Mesenchymal stem cell (in vitro differentiated cells and primary cell): ENCODE results near the gene CLCN5.
A peak's percentile ranks its signal among the peaks of the same experiment; 100 is the strongest.

Experiments
- DNase-seq: peaks from one replicate; pipeline ENCODE4 v3.0.0-alpha.2; 2013
- H2AFZ ChIP-seq: one replicate; pipeline ENCODE4 v1.6.1; 2013; ENCODE audit warnings: low read depth, mild to moderate bottlenecking, control low read depth, inconsistent platforms, low read length, moderate library complexity
- H2AK5ac ChIP-seq: 2 replicates; pipeline ENCODE4 v1.6.1; 2013; ENCODE audit warnings: low read length, moderate library complexity, mild to moderate bottlenecking, inconsistent platforms; ENCODE audit not compliant: severe bottlenecking
- H2BK120ac ChIP-seq: one replicate; pipeline ENCODE4 v1.6.1; 2013; ENCODE audit warnings: low read depth, mild to moderate bottlenecking, inconsistent platforms, low read length, moderate library complexity
- H2BK12ac ChIP-seq, 2 experiments: one replicate each; pipeline ENCODE4 v1.6.1; 2013; ENCODE audit warnings: inconsistent platforms in 2 of 2, low read length in 2 of 2, mild to moderate bottlenecking in 2 of 2, moderate library complexity in 2 of 2, control low read depth in 1 of 2
- H2BK15ac ChIP-seq: one replicate; pipeline ENCODE4 v1.6.1; 2013; ENCODE audit warnings: mild to moderate bottlenecking, low read depth, inconsistent platforms; ENCODE audit not compliant: poor library complexity, severe bottlenecking
- H2BK5ac ChIP-seq: 2 replicates; pipeline ENCODE4 v1.6.1; 2013; ENCODE audit warnings: low read depth, mild to moderate bottlenecking, low read length, control low read depth, inconsistent platforms; ENCODE audit not compliant: poor library complexity, severe bottlenecking
- H3K14ac ChIP-seq, 2 experiments: one replicate each; pipeline ENCODE4 v1.6.1; 2013; ENCODE audit warnings: inconsistent platforms in 2 of 2, low read length in 2 of 2, control low read depth in 1 of 2, mild to moderate bottlenecking in 1 of 2, moderate library complexity in 1 of 2
- H3K18ac ChIP-seq, 2 experiments: one replicate each; pipeline ENCODE4 v1.6.1; 2013; ENCODE audit warnings: inconsistent platforms in 2 of 2, low read length in 2 of 2, control low read depth in 1 of 2, low read depth in 1 of 2, mild to moderate bottlenecking in 1 of 2
- H3K23ac ChIP-seq, 2 experiments: one replicate each; pipeline ENCODE4 v1.6.1; 2013; ENCODE audit warnings: inconsistent platforms in 2 of 2, low read length in 2 of 2, mild to moderate bottlenecking in 2 of 2, moderate library complexity in 2 of 2, control low read depth in 1 of 2
- H3K27ac ChIP-seq: 2 replicates; pipeline ENCODE4 v1.5.1; 2013; ENCODE audit warnings: mild to moderate bottlenecking, moderate library complexity, low read length, control low read depth, inconsistent platforms; ENCODE audit not compliant: poor library complexity, severe bottlenecking
- H3K27me3 ChIP-seq, 2 experiments: 2 replicates each; pipeline versions ENCODE4 v1.6.1 to v1.7.0; 2013; ENCODE audit warnings: low read length in 2 of 2, mild to moderate bottlenecking in 2 of 2, moderate library complexity in 2 of 2, control low read depth in 1 of 2, inconsistent platforms in 1 of 2; ENCODE audit not compliant: control insufficient read depth in 1 of 2, insufficient read depth in 1 of 2
- H3K36me3 ChIP-seq, 2 experiments: 2 replicates each; pipeline versions ENCODE4 v1.6.1 to v1.7.0; 2013; ENCODE audit warnings: low read length in 2 of 2, control low read depth in 1 of 2, inconsistent platforms in 1 of 2, low read depth in 1 of 2, mild to moderate bottlenecking in 1 of 2; ENCODE audit not compliant: insufficient read depth in 2 of 2, control insufficient read depth in 1 of 2
- H3K4ac ChIP-seq, 2 experiments: one replicate each; pipeline ENCODE4 v1.6.1; 2013; ENCODE audit warnings: inconsistent platforms in 2 of 2, low read length in 2 of 2, mild to moderate bottlenecking in 2 of 2, moderate library complexity in 2 of 2, control low read depth in 1 of 2, low read depth in 1 of 2
- H3K4me1 ChIP-seq: 2 replicates; pipeline ENCODE4 v1.6.1; 2013; ENCODE audit warnings: low read depth, low read length, control low read depth; ENCODE audit not compliant: control insufficient read depth, insufficient read depth
- H3K4me2 ChIP-seq: 2 replicates; pipeline ENCODE4 v1.6.1; 2013; ENCODE audit warnings: low read length, mild to moderate bottlenecking, inconsistent platforms; ENCODE audit not compliant: poor library complexity, severe bottlenecking
- H3K4me3 ChIP-seq, 2 experiments: 2 replicates each; pipeline versions ENCODE4 v1.5.1 to v1.7.0; 2013; ENCODE audit warnings: low read length in 2 of 2, mild to moderate bottlenecking in 2 of 2, control low read depth in 1 of 2, low read depth in 1 of 2; ENCODE audit not compliant: insufficient read depth in 1 of 2
- H3K79me1 ChIP-seq: replicated peaks from 2 replicates; pipeline ENCODE4 v1.6.1; 2013; ENCODE audit warnings: mild to moderate bottlenecking, control low read depth, low read length, inconsistent platforms; ENCODE audit not compliant: poor library complexity, severe bottlenecking
- H3K9ac ChIP-seq: 2 replicates; pipeline ENCODE4 v1.7.0; 2013; ENCODE audit warnings: mild to moderate bottlenecking, low read length, moderate library complexity
- H3K9me3 ChIP-seq: 2 replicates; pipeline ENCODE4 v1.7.0; 2013; ENCODE audit warnings: mild to moderate bottlenecking, low read length; ENCODE audit not compliant: control insufficient read depth
- H4K8ac ChIP-seq: one replicate; pipeline ENCODE4 v1.6.1; 2013; ENCODE audit warnings: inconsistent platforms, mild to moderate bottlenecking, low read length, moderate library complexity
- H4K91ac ChIP-seq: one replicate; pipeline ENCODE4 v1.6.1; 2013; ENCODE audit warnings: mild to moderate bottlenecking, low read length, inconsistent platforms
- WGBS: methylation state at CpG from one replicate; pipeline ENCODE4 v1.1.7; 2013; ENCODE audit warnings: mixed read lengths; 5-methylcytosine and 5-hydroxymethylcytosine counted together

The CLCN5 gene

GRCh38 chrX:49878128-49878833 lies 44.1 kb upstream of the CLCN5 start:
- Histone ChIP-seq H2AK5ac (no peak overlapping the region), H4K91ac (peak overlapping the region; percentile 39), H3K9me3 (no peaks in the 10 kb centered on the region), H3K4me3 (peak overlapping the region; percentile 51 to 77), H3K4me1 (peaks cover 15% of the 10 kb centered on the region), H3K14ac (peak overlapping the region in 1 of 2 experiments; percentile 75), H3K79me1 (peaks cover 13% of the 10 kb centered on the region), H3K9ac (peak overlapping the region; percentile 79), H3K4me2 (peak overlapping the region; percentile 68), H2BK120ac (no peak overlapping the region), H2AFZ (peak overlapping the region; percentile 49), H3K23ac (no peak overlapping the region), H3K27ac (peak overlapping the region; percentile 79), H3K27me3 (no peaks in the 10 kb centered on the region), H3K36me3 (peaks cover 6 to 8% of the 10 kb centered on the region in 2 experiments), H2BK12ac (no peak overlapping the region), H2BK15ac (no peak overlapping the region), H4K8ac (peak overlapping the region; percentile 35), H2BK5ac (no peak overlapping the region), H3K4ac (peak overlapping the region in 1 of 2 experiments; percentile 59), H3K18ac (peak overlapping the region; percentile 34 to 54)
- no peak for DNase-seq
- 86% methylated on average over 3 of the region's 28 CpGs for WGBS

- Histone ChIP-seq H3K23ac (no peak within 1 kb of the TSS), H3K4ac (peak within 1 kb of the TSS in 1 of 2 experiments; percentile 59), H3K27ac (peak within 1 kb of the TSS; percentile 79), H2BK15ac (peak within 1 kb of the TSS; percentile 69), H3K9ac (peak within 1 kb of the TSS; percentile 79), H3K4me2 (peak within 1 kb of the TSS; percentile 68), H2AFZ (peak within 1 kb of the TSS; percentile 49), H2BK12ac (no peak within 1 kb of the TSS), H2AK5ac (no peak within 1 kb of the TSS), H2BK120ac (peak within 1 kb of the TSS; percentile 61), H3K18ac (peak within 1 kb of the TSS; percentile 73 to 79), H2BK5ac (peak within 1 kb of the TSS; percentile 90), H3K14ac (peak within 1 kb of the TSS in 1 of 2 experiments; percentile 75), H3K9me3 (no peaks in the 10 kb centered on the region), H3K27me3 (no peaks in the 10 kb centered on the region), H4K91ac (peak within 1 kb of the TSS; percentile 39), H4K8ac (peak within 1 kb of the TSS; percentile 77), H3K36me3 (peaks cover 6 to 8% of the 10 kb centered on the region in 2 experiments), H3K4me1 (peaks cover 15% of the 10 kb centered on the region), H3K79me1 (peaks cover 13% of the 10 kb centered on the region), H3K4me3 (peak within 1 kb of the TSS; percentile 70 to 77)
- WGBS: 0% methylated on average over 11 of the region's 60 CpGs
- peak; percentile 92 for DNase-seq
These were observed 43.4 kb upstream of the CLCN5 start, which contains the start of gene USP27X for GRCh38 chrX:49878834-49879655. TSS of gene USP27X (plus strand) at chrX:49879484. CDS start at chrX:49880308, 824 bp downstream.

GRCh38 chrX:49879656-49880277 lies 42.6 kb upstream of the CLCN5 start:
- peaks cover 15% of the 10 kb centered on the region for H3K4me1 ChIP-seq
- H4K91ac ChIP-seq: no peak overlapping the region
- H2AFZ ChIP-seq: peak overlapping the region; percentile 23
- no peak overlapping the region for H2BK12ac ChIP-seq
- H2BK5ac ChIP-seq: peak overlapping the region; percentile 66
- H3K9ac ChIP-seq: peak overlapping the region; percentile 79
- H4K8ac ChIP-seq: peak overlapping the region; percentile 77
- 8% methylated on average over 19 of the region's 55 CpGs for WGBS
- H2BK15ac ChIP-seq: peak overlapping the region; percentile 69
- no peak overlapping the region for H3K14ac ChIP-seq
- H3K18ac ChIP-seq: peak overlapping the region; percentile 73 to 79
- H3K9me3 ChIP-seq: no peaks in the 10 kb centered on the region
- H3K36me3 ChIP-seq: peaks cover 6 to 8% of the 10 kb centered on the region in 2 experiments
- H3K27ac ChIP-seq: no peak overlapping the region
- peak overlapping the region; percentile 61 for H2BK120ac ChIP-seq
- peaks cover 0 to 4% of the 10 kb centered on the region in 2 experiments for H3K27me3 ChIP-seq
- peak overlapping the region in 1 of 2 experiments; percentile 41 for H3K4ac ChIP-seq
- H3K4me3 ChIP-seq: peak overlapping the region; percentile 70 to 77
- peak overlapping the region; percentile 63 for H3K4me2 ChIP-seq
- peak; percentile 4 for DNase-seq
- no peak overlapping the region for H3K23ac ChIP-seq
- H2AK5ac ChIP-seq: no peak overlapping the region
- peaks cover 13% of the 10 kb centered on the region for H3K79me1 ChIP-seq
